ENCODE data around the gene RBM38. TPM values are rescaled to one million over a fixed set of nuclear protein-coding genes. Genes with fewer than 3 reads are reported as not detected.

RBM38 gene
- total and polyA plus RNA-seq, 9 of the 15 experiments (the other 6 are each of a cell fraction or from before 2014, with no cell fraction given) = 0.28 to 82.4 (median 33.2) TPM

- in situ Hi-C loops (cut with MboI) = no loop called here
- H3K4me2 ChIP-seq (ENCODE audit: insufficient read depth, low read length) = no peak overlapping the region
- BruUV-seq (replicated peaks) = no TSS peak
- peaks cover 100% of the 10 kb centered on the region for H3K36me3 ChIP-seq (ENCODE audit: control insufficient read depth, insufficient read depth, low read length)
- ATAC-seq (no peak), DNase-seq (ENCODE audit: extremely low read depth in 1 of 4, low spot score in 3 of 4) (no peak), FAIRE-seq (no peak)
- 96% methylated on average over 9 of the region's 9 CpGs for WGBS (ENCODE audit: insufficient coverage, low coverage, missing lambda C conversion rate)
- no peak overlapping the region for H3K4me3 ChIP-seq
- 0 out of 2 replicates have a peak, but pooled peaks cover 3% of the 10 kb centered on the region for H4K20me1 ChIP-seq (replicated peaks; ENCODE audit: control insufficient read depth, insufficient read depth, low read length)
- POLR2A ChIA-PET = interaction anchor here (0.6 to 0.9 kb wide), 3 partner anchors 17 to 223 kb away, joined by 3 read pairs; no protein-coding TSS in a partner anchor
- H2AFZ ChIP-seq (ENCODE audit: low read depth, low read length) = no peak overlapping the region
- peaks cover 0 to 3% of the 10 kb centered on the region in 2 experiments; a peak in 1 of 5 replicates for H3K4me1 ChIP-seq (replicated peaks in 1 of 2; ENCODE audit: control insufficient read depth in 2 of 2, insufficient read depth in 2 of 2, low read length in 2 of 2)
- CTCF ChIA-PET (ENCODE audit: low intra/inter-chr PET ratio) = no interaction called here
- no peak overlapping the region for H3K27ac ChIP-seq (ENCODE audit: extremely low read depth, low read depth, low read length)
- no peaks in the 10 kb centered on the region for H3K79me2 ChIP-seq (ENCODE audit: control insufficient read depth, insufficient read depth, low read length)
- no peaks in the 10 kb centered on the region for H3K9me1 ChIP-seq (ENCODE audit: control insufficient read depth, insufficient read depth, low read length)
- H3K9me3 ChIP-seq (replicated peaks; ENCODE audit: control insufficient read depth, insufficient read depth, low read depth, low read length) = no peaks in the 10 kb centered on the region
- H3K27me3 ChIP-seq (ENCODE audit: control insufficient read depth in 2 of 2, insufficient read depth in 2 of 2, low read length in 2 of 2) = no peaks in the 10 kb centered on the region
- H3K9ac ChIP-seq (ENCODE audit: insufficient read depth in 1 of 2, low read depth in 2 of 2, low read length in 2 of 2) = no peak overlapping the region
- intact Hi-C loops (cut with micrococcal nuclease) = no loop called here
- TF ChIP-seq KHSRP (IDR thresholded peaks at IDR 0.05) = no peak
- TF ChIP-seq ZBTB7A (IDR thresholded peaks at IDR 0.05; ENCODE audit: borderline replicate concordance, control insufficient read depth, low read depth, low read length) = no peak
- TF ChIP-seq, protein P1, sequence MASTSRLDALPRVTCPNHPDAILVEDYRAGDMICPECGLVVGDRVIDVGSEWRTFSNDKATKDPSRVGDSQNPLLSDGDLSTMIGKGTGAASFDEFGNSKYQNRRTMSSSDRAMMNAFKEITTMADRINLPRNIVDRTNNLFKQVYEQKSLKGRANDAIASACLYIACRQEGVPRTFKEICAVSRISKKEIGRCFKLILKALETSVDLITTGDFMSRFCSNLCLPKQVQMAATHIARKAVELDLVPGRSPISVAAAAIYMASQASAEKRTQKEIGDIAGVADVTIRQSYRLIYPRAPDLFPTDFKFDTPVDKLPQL (IDR thresholded peaks at IDR 0.05; ENCODE audit: extremely low read depth, insufficient read length) = no peak
- TF ChIP-seq BRD4 (IDR thresholded peaks at IDR 0.05) = no peak
- no peak for TF ChIP-seq STAG1 (CRISPR knock-in tag; IDR thresholded peaks at IDR 0.05; ENCODE audit: borderline replicate concordance)
- TF ChIP-seq, protein P2, sequence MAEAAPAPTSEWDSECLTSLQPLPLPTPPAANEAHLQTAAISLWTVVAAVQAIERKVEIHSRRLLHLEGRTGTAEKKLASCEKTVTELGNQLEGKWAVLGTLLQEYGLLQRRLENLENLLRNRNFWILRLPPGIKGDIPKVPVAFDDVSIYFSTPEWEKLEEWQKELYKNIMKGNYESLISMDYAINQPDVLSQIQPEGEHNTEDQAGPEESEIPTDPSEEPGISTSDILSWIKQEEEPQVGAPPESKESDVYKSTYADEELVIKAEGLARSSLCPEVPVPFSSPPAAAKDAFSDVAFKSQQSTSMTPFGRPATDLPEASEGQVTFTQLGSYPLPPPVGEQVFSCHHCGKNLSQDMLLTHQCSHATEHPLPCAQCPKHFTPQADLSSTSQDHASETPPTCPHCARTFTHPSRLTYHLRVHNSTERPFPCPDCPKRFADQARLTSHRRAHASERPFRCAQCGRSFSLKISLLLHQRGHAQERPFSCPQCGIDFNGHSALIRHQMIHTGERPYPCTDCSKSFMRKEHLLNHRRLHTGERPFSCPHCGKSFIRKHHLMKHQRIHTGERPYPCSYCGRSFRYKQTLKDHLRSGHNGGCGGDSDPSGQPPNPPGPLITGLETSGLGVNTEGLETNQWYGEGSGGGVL (CRISPR knock-in tag; IDR thresholded peaks at IDR 0.05) = no peak
- TF ChIP-seq MAX (CRISPR knock-in tag; IDR thresholded peaks at IDR 0.05) = no peak
- TF ChIP-seq, protein P3, sequence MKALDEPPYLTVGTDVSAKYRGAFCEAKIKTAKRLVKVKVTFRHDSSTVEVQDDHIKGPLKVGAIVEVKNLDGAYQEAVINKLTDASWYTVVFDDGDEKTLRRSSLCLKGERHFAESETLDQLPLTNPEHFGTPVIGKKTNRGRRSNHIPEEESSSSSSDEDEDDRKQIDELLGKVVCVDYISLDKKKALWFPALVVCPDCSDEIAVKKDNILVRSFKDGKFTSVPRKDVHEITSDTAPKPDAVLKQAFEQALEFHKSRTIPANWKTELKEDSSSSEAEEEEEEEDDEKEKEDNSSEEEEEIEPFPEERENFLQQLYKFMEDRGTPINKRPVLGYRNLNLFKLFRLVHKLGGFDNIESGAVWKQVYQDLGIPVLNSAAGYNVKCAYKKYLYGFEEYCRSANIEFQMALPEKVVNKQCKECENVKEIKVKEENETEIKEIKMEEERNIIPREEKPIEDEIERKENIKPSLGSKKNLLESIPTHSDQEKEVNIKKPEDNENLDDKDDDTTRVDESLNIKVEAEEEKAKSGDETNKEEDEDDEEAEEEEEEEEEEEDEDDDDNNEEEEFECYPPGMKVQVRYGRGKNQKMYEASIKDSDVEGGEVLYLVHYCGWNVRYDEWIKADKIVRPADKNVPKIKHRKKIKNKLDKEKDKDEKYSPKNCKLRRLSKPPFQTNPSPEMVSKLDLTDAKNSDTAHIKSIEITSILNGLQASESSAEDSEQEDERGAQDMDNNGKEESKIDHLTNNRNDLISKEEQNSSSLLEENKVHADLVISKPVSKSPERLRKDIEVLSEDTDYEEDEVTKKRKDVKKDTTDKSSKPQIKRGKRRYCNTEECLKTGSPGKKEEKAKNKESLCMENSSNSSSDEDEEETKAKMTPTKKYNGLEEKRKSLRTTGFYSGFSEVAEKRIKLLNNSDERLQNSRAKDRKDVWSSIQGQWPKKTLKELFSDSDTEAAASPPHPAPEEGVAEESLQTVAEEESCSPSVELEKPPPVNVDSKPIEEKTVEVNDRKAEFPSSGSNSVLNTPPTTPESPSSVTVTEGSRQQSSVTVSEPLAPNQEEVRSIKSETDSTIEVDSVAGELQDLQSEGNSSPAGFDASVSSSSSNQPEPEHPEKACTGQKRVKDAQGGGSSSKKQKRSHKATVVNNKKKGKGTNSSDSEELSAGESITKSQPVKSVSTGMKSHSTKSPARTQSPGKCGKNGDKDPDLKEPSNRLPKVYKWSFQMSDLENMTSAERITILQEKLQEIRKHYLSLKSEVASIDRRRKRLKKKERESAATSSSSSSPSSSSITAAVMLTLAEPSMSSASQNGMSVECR (CRISPR knock-in tag; IDR thresholded peaks at IDR 0.05) = no peak
- no peak for TF ChIP-seq KLF1 (tag; IDR thresholded peaks at IDR 0.05)
- TF ChIP-seq SAP30 (IDR thresholded peaks at IDR 0.05; ENCODE audit: borderline replicate concordance, insufficient read depth, low read depth, low read length, poor library complexity, severe bottlenecking) = no peak
- no peak for TF ChIP-seq HDAC8 (tag; IDR thresholded peaks at IDR 0.05)
- TF ChIP-seq NCOA2 (IDR thresholded peaks at IDR 0.05; ENCODE audit: partially characterized antibody in 2 of 2) = no peak
- no peak for TF ChIP-seq ZNF23 (CRISPR knock-in tag; IDR thresholded peaks at IDR 0.05)
- TF ChIP-seq DACH1 (IDR thresholded peaks at IDR 0.05; ENCODE audit: partially characterized antibody) = no peak
- TF ChIP-seq ZNF77 (CRISPR knock-in tag; IDR thresholded peaks at IDR 0.05) = no peak
These were observed 20.9 kb upstream of the RBM38 start for GRCh38 chr20:57370316-57370715.
